Esophagus squamous epithelium (tissue), 4 donors: ENCODE data around the gene IFI6.

Experiments
- POLR2A ChIP-seq, 4 donors: fragments of 450-650 bp; IDR thresholded peaks; one replicate each; pipeline ENCODE4 v1.6.1; 2017; ENCODE audit warnings: antibody characterized with exemption in 4 of 4, mild to moderate bottlenecking in 4 of 4, moderate library complexity in 3 of 4
- TF ChIP-seq, protein P1 (sequence below), 6 experiments: fragments of 450-650 bp in 4 of 6; fragments of 200-600 bp in 2 of 6; sonication (generic) in 2 of 6; IDR thresholded peaks; one replicate each; pipeline ENCODE4 v1.5.1; 2016 to 2019; ENCODE audit warnings: antibody characterized with exemption in 6 of 6, mild to moderate bottlenecking in 4 of 6, moderate library complexity in 4 of 6

DNA sequence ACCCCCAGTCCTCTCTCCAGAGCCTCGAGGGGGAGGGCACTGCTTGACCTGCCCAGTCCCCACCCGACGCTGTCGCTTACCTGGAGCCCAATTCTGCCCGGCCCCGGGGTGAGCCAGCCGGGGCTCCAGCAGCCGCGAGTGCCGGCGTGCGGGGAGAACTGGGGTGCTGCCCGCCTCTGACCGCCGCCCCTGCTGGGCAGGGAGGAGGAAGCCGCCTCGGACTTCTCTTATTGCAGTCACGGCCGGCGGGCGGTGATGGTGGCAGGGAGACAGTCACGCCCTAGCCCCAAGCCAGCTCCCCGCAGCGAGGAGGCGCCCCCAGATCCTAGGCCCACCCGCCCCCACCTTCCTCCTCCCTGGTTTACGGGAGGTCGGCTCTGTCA is 37.0 kb downstream of the IFI6 start, which contains the start of gene FGR:
- TF ChIP-seq, protein P1, sequence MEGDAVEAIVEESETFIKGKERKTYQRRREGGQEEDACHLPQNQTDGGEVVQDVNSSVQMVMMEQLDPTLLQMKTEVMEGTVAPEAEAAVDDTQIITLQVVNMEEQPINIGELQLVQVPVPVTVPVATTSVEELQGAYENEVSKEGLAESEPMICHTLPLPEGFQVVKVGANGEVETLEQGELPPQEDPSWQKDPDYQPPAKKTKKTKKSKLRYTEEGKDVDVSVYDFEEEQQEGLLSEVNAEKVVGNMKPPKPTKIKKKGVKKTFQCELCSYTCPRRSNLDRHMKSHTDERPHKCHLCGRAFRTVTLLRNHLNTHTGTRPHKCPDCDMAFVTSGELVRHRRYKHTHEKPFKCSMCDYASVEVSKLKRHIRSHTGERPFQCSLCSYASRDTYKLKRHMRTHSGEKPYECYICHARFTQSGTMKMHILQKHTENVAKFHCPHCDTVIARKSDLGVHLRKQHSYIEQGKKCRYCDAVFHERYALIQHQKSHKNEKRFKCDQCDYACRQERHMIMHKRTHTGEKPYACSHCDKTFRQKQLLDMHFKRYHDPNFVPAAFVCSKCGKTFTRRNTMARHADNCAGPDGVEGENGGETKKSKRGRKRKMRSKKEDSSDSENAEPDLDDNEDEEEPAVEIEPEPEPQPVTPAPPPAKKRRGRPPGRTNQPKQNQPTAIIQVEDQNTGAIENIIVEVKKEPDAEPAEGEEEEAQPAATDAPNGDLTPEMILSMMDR (IDR thresholded peaks at IDR 0.05) = no peak
- peak in 2 of 4 donors; percentile 29 to 45 for TF ChIP-seq POLR2A (IDR thresholded peaks at IDR 0.05)
